Measurements from ENCODE around the gene PSME2.

Gene PSME2

DNA sequence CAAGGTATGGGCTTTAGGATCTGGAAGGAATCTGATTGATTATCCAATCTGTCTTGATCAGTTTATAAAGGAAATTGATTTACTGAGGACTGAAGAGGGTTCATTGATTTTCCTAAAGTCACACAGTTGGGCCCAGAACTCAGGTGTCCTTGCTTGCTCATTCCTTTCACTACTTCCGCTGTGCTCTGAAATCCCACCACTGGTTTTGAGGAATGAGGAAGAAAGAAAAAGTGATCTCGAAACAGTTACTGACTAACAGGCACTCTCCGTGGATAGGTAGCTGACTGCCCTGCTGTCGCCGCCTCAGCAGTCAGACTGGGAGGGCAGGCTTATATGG, 16.1 kb downstream of the PSME2 start, which contains the start of gene FITM1:
FITM1 (plus strand) TSS at position 280 of the 337 bp plus-strand sequence. CDS start 905 bp downstream, outside the sequence.
- no peak for DNase-seq (ENCODE audit: low read depth in 2 of 2)
- H3K4me3 ChIP-seq (replicated peaks in 1 of 2; ENCODE audit: low read depth in 2 of 2, low read length in 2 of 2): no peak within 1 kb of the TSS
- TF ChIP-seq, protein P1, sequence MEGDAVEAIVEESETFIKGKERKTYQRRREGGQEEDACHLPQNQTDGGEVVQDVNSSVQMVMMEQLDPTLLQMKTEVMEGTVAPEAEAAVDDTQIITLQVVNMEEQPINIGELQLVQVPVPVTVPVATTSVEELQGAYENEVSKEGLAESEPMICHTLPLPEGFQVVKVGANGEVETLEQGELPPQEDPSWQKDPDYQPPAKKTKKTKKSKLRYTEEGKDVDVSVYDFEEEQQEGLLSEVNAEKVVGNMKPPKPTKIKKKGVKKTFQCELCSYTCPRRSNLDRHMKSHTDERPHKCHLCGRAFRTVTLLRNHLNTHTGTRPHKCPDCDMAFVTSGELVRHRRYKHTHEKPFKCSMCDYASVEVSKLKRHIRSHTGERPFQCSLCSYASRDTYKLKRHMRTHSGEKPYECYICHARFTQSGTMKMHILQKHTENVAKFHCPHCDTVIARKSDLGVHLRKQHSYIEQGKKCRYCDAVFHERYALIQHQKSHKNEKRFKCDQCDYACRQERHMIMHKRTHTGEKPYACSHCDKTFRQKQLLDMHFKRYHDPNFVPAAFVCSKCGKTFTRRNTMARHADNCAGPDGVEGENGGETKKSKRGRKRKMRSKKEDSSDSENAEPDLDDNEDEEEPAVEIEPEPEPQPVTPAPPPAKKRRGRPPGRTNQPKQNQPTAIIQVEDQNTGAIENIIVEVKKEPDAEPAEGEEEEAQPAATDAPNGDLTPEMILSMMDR (IDR thresholded peaks at IDR 0.05; ENCODE audit: low read depth, low read length): no peak

DNA sequence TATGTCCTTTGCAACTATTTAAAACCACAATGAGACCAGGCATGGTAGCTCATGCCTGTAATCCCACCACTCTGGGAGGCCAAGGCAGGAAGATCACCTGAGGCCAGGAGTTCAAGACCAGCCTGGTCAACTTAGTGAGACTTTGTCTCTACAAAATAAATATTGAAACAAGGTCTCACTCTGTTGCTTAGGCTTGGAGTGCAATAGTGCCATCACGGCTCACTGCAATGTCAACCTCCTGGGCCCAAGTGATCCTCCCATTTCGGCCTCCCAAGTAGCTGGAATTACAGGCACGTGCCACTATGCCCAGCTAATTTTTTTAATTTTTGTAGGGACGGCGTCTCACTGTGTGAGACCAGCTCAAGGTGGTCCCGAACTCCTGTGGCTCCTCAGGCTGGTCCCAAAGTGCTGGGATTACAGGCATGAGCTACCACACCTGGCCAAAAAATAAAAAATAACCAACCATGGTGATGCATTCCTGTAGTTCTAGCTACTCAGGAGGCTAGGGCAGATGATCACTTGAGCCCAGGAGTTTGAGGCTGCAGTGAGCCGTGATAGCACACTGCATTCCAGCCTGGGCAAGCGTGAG, 16.9 kb downstream of the PSME2 start:
- TF ChIP-seq, protein P1 (IDR thresholded peaks at IDR 0.05; ENCODE audit: low read depth, low read length): no peak
- H3K4me3 ChIP-seq (replicated peaks in 1 of 2; ENCODE audit: low read depth in 2 of 2, low read length in 2 of 2): no peak overlapping the region
- no peak for DNase-seq (ENCODE audit: low read depth in 2 of 2)

DNA sequence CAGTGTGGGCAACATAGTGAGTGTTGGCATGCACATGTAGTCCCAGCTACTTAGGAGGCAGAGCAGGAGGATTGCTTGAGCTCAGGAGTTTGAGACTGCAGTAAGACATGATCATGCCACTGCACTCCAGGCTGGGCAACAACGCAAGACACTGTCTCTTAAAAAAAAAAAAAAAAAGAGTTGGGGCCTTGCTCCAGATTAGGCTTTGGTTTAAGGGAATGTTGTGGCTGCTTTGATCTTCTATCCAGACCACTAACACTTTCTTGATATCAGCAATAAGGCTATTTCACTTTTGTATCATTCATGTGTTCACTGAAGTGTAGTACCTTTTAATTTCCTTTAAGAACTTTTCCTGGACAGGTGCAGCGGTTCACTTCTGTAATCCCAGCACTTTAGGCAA, 18.7 kb downstream of the PSME2 start:
- H3K4me3 ChIP-seq (replicated peaks in 1 of 2; ENCODE audit: low read depth in 2 of 2, low read length in 2 of 2): no peak overlapping the region
- TF ChIP-seq, protein P1 (IDR thresholded peaks at IDR 0.05; ENCODE audit: low read depth, low read length): no peak
- no peak for DNase-seq (ENCODE audit: low read depth in 2 of 2)

DNA sequence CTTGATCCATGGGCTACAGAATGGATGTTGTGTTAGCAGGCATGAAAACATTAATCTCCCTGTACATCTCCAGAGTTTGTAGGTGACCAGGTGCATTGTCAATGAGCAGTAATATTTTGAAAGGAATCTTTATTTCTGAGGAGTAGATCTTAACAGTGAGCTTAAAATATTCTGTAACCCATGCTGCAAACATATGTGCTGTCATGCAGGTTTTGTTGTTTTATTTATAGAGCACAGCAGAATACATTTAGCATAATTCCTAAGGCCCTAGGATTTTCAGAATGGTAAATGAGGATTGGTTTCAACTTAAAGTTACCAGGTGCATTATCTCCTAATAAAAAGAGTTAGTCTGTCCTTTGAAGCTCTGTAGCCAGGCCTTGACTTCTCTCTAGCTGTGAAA, 19.5 kb downstream of the PSME2 start:
- TF ChIP-seq, protein P1 (IDR thresholded peaks at IDR 0.05; ENCODE audit: low read depth, low read length): no peak
- no peak for DNase-seq (ENCODE audit: low read depth in 2 of 2)
- H3K4me3 ChIP-seq (replicated peaks in 1 of 2; ENCODE audit: low read depth in 2 of 2, low read length in 2 of 2): no peak overlapping the region

DNA sequence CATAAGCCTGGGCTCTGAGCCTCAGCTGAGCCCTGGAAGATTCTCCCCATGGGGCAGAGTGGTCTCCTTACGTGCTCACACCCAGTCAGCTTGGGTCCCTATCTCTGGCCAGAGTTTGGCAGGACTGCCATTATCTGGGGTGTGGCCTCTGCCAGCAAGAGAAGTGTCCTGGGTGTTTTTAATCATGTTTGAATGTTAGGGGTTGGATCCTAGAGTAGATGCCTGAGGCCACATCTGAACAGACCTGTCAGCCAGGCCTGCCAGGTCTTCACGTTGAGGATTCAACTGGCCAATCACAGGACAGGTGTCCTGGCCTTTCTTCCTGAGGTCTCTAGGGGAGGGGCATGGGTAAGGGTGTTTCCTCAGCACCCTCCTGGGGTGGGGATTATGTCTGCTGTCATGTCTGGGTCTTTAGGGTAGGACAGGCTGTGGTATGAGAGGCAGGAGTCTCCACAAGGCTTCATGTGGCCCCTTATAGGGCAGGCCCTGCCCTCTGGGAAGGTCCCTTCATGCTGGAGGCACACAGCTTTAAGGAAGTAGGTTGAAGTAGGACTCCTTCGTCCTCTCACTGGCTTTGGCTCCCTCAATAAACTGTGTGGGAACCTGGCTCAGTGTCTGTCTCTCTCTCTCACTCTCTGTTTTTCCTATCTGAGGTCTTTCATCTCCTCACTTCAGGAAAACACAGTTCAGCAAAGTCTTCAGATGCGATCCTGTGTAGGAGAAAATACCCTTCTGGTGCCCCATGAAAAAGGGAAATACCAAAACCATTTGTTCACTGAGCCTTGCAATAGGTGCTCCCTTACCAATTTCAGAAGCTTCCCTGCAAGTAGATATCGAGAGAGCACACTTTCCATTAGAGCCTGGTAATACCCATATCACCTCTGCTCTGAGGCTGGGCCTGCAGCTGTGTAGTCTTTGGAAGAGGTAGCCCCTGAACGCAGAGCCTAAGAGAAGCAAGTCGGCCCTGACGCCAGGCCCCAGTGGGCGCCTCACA, 22.7 kb downstream of the PSME2 start:
- DNase-seq (ENCODE audit: low read depth in 2 of 2): no peak
- no peak overlapping the region for H3K4me3 ChIP-seq (replicated peaks in 1 of 2; ENCODE audit: low read depth in 2 of 2, low read length in 2 of 2)
- TF ChIP-seq, protein P1 (IDR thresholded peaks at IDR 0.05; ENCODE audit: low read depth, low read length): no peak

DNA sequence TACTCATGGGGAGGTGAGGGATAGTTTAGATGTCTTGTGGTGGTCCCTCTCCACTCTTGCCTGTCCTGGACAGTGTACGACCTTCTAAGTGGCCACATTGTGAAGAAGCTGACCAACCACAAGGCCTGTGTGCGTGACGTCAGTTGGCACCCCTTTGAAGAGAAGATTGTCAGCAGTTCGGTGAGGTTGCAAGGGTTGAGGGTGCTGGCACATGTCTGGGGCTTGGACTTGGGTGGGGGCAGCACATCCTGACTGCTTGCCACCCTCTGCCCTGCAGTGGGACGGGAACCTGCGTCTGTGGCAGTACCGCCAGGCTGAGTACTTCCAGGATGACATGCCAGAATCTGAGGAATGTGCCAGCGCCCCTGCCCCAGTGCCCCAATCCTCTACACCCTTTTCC, 23.5 kb downstream of the PSME2 start:
- TF ChIP-seq, protein P1 (IDR thresholded peaks at IDR 0.05; ENCODE audit: low read depth, low read length): no peak
- no peak for DNase-seq (ENCODE audit: low read depth in 2 of 2)
- no peak overlapping the region for H3K4me3 ChIP-seq (replicated peaks in 1 of 2; ENCODE audit: low read depth in 2 of 2, low read length in 2 of 2)
